Activated CD4-positive, alpha-beta T cell treated with anti-CD3 and anti-CD28 coated beads, Interleukin-2, amount 10 ng/mL, durations not matched to agents 24 days and 14 days (primary cell): ENCODE results near the gene UNC5C. TPM values are rescaled to one million over a fixed set of nuclear protein-coding genes. Genes with fewer than 3 reads are reported as not detected.

Experiments used
- DNase-seq: peaks from one replicate; pipeline ENCODE4 v3.0.0; 2022
- H3K27ac Mint-ChIP-seq: one replicate; pipeline ENCODE4 v1.8.0; 2022; ENCODE audit warnings: mild to moderate bottlenecking, mixed read lengths
- H3K27me3 Mint-ChIP-seq: one replicate; pipeline ENCODE4 v1.8.0; 2022; ENCODE audit warnings: mixed read lengths
- H3K36me3 Mint-ChIP-seq: one replicate; pipeline ENCODE4 v1.8.0; 2022; ENCODE audit warnings: low read depth, mild to moderate bottlenecking, mixed read lengths
- H3K4me1 Mint-ChIP-seq: one replicate; pipeline ENCODE4 v1.8.0; 2021; ENCODE audit warnings: mixed read lengths
- H3K4me3 Mint-ChIP-seq: one replicate; pipeline ENCODE4 v1.8.0; 2022; ENCODE audit warnings: mild to moderate bottlenecking, moderate library complexity, mixed read lengths
- H3K9me3 Mint-ChIP-seq: one replicate; pipeline ENCODE4 v1.8.0; 2021; ENCODE audit warnings: mixed read lengths
- intact Hi-C: fragments of 100-400 bp; cut with micrococcal nuclease; formaldehyde crosslinking; loops from one replicate; pipeline ENCODE4 v1.15.1; 2023
- total RNA-seq: library from RNA; stranded (reverse); gene quantifications from 2 replicates; pipeline ENCODE4 v1.2.3, GENCODE V29; 2022

The UNC5C gene
- total RNA-seq, 1 donor from 2014 or later = not detected

- H3K4me3 Mint-ChIP-seq = no peak overlapping the region
- H3K27me3 Mint-ChIP-seq = peaks cover 2% of the 10 kb centered on the region
- no peaks in the 10 kb centered on the region for H3K4me1 Mint-ChIP-seq
- no peaks in the 10 kb centered on the region for H3K9me3 Mint-ChIP-seq
- H3K27ac Mint-ChIP-seq = no peak overlapping the region
- no peak for DNase-seq
- no peaks in the 10 kb centered on the region for H3K36me3 Mint-ChIP-seq
- intact Hi-C loops = no loop called here
Measured at GRCh38 chr4:95215043-95215442, 333.7 kb downstream of the UNC5C start.

GRCh38 chr4:95214408-95214807 lies 334.4 kb downstream of the UNC5C start:
- Mint-ChIP-seq H3K4me1 (no peaks in the 10 kb centered on the region), H3K9me3 (no peaks in the 10 kb centered on the region), H3K4me3 (no peak overlapping the region), H3K27ac (no peak overlapping the region), H3K27me3 (peaks cover 6% of the 10 kb centered on the region), H3K36me3 (no peaks in the 10 kb centered on the region)
- DNase-seq = no peak
- intact Hi-C loops = no loop called here

DNA sequence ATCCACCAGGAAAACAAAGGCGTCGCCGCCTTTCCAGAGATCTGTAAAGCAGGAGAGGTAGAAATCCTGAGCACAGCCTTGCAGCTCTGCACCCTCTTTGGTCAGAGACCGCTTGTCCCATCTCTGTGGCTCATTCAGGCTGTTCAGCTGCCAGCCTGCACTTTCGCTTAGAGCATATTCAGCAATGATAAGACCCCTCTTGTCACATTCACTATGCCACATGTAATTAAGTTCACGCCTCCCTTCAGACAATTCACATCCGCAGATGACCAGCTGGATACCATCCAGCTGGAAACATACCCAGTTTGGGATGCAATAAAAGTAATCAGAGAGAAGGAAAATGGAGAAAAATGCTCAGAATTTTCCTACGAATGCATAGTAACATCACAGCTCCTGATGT lies 335.4 kb downstream of the UNC5C start:
- Mint-ChIP-seq H3K4me3 (no peak overlapping the region), H3K27ac (no peak overlapping the region), H3K4me1 (no peaks in the 10 kb centered on the region), H3K9me3 (no peaks in the 10 kb centered on the region), H3K27me3 (peaks cover 6% of the 10 kb centered on the region), H3K36me3 (no peaks in the 10 kb centered on the region)
- no peak for DNase-seq
- intact Hi-C loops = no loop called here

GRCh38 chr4:95212692-95213091 lies 336.1 kb downstream of the UNC5C start:
- DNase-seq = no peak
- H3K36me3 Mint-ChIP-seq = no peaks in the 10 kb centered on the region
- intact Hi-C loops = no loop called here
- H3K4me1 Mint-ChIP-seq = no peaks in the 10 kb centered on the region
- H3K9me3 Mint-ChIP-seq = no peaks in the 10 kb centered on the region
- peaks cover 8% of the 10 kb centered on the region for H3K27me3 Mint-ChIP-seq
- no peak overlapping the region for H3K4me3 Mint-ChIP-seq
- no peak overlapping the region for H3K27ac Mint-ChIP-seq

GRCh38 chr4:95209927-95210326 lies 338.8 kb downstream of the UNC5C start:
- no peaks in the 10 kb centered on the region for H3K4me1 Mint-ChIP-seq
- DNase-seq = no peak
- no peaks in the 10 kb centered on the region for H3K36me3 Mint-ChIP-seq
- intact Hi-C loops = no loop called here
- no peak overlapping the region for H3K27ac Mint-ChIP-seq
- no peaks in the 10 kb centered on the region for H3K9me3 Mint-ChIP-seq
- no peak overlapping the region for H3K4me3 Mint-ChIP-seq
- H3K27me3 Mint-ChIP-seq = peaks cover 8% of the 10 kb centered on the region

GRCh38 chr4:95204873-95205272 lies 343.9 kb downstream of the UNC5C start:
- DNase-seq = no peak
- Mint-ChIP-seq H3K27me3 (peaks cover 4% of the 10 kb centered on the region), H3K27ac (no peak overlapping the region), H3K9me3 (no peaks in the 10 kb centered on the region), H3K4me1 (no peaks in the 10 kb centered on the region), H3K36me3 (no peaks in the 10 kb centered on the region), H3K4me3 (no peak overlapping the region)
- intact Hi-C loops = no loop called here

DNA sequence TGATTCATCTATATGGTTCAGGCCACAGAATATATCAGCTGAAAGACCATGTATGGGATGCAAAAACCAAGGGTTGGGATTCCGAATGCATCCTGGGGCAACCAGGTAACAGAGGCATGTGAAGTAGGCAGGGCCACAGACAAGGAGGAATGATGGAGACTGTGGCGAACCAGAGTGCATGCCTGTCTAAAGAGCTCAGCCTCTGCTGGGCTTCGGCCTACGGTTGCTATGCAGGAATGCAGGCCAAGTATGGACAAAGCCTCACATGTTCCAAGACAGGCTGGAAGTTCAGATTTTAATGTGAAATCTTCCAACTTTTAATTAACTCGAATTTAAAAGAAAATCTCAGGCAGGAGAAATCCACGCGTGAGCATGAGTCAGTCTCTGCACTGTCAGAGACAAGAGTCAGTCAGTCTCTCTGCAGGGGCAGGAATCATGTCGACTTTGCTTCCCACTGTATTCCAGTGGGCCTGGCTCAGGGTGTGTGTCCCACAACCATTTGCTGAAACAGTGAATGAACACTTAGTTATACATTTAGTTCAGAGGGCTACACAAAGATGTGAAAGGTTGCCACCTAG lies 344.4 kb downstream of the UNC5C start:
- intact Hi-C loops = no loop called here
- DNase-seq = no peak
- no peaks in the 10 kb centered on the region for H3K36me3 Mint-ChIP-seq
- no peak overlapping the region for H3K4me3 Mint-ChIP-seq
- no peaks in the 10 kb centered on the region for H3K4me1 Mint-ChIP-seq
- no peaks in the 10 kb centered on the region for H3K9me3 Mint-ChIP-seq
- H3K27me3 Mint-ChIP-seq = peaks cover 3% of the 10 kb centered on the region
- no peak overlapping the region for H3K27ac Mint-ChIP-seq

- Mint-ChIP-seq H3K27me3 (no peaks in the 10 kb centered on the region), H3K4me1 (peaks cover 2% of the 10 kb centered on the region), H3K36me3 (no peaks in the 10 kb centered on the region), H3K9me3 (no peaks in the 10 kb centered on the region), H3K27ac (no peak overlapping the region), H3K4me3 (no peak overlapping the region)
- intact Hi-C loops = no loop called here
- no peak for DNase-seq
Measured at GRCh38 chr4:95198961-95199360, 349.8 kb downstream of the UNC5C start.

DNA sequence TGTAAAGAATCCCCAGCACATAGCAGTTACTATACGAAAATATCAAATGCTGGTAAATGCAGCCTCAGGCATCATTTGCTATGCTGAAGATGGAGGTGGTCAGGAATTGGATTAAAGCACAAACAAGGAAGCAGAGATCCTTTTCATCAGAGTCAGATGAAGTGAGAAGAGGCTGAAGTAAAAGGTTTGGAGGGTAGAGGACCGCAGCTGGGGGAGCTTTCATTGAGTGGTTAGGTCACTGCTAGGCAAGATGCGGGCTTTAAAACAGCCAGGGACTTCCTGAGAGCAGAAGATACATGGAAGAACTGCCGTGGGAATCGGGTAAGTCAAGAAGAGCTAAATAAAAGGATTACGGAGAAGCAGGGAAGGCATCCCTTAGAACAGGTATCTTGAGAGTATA lies 351.4 kb downstream of the UNC5C start:
- intact Hi-C loops = no loop called here

GRCh38 chr4:95193391-95194224 lies 355.2 kb downstream of the UNC5C start:
- intact Hi-C loops = no loop called here
- H3K27ac Mint-ChIP-seq = no peak overlapping the region

More for the DNA sequence above, 351.4 kb downstream of the UNC5C start:
- Mint-ChIP-seq H3K27ac (no peak overlapping the region), H3K36me3 (no peaks in the 10 kb centered on the region), H3K4me3 (no peak overlapping the region), H3K4me1 (peaks cover 5% of the 10 kb centered on the region), H3K9me3 (no peaks in the 10 kb centered on the region), H3K27me3 (no peaks in the 10 kb centered on the region)
- DNase-seq = no peak

GRCh38 chr4:95191537-95191936 lies 357.2 kb downstream of the UNC5C start:
- Mint-ChIP-seq H3K4me1 (peaks cover 15% of the 10 kb centered on the region), H3K4me3 (no peak overlapping the region), H3K27me3 (no peaks in the 10 kb centered on the region), H3K9me3 (no peaks in the 10 kb centered on the region), H3K27ac (no peak overlapping the region), H3K36me3 (no peaks in the 10 kb centered on the region)
- no peak for DNase-seq
- intact Hi-C loops = no loop called here

More at GRCh38 chr4:95193391-95194224, 355.2 kb downstream of the UNC5C start:
- DNase-seq = no peak
- H3K36me3 Mint-ChIP-seq = no peaks in the 10 kb centered on the region
- peaks cover 14% of the 10 kb centered on the region for H3K4me1 Mint-ChIP-seq
- no peaks in the 10 kb centered on the region for H3K9me3 Mint-ChIP-seq
- no peaks in the 10 kb centered on the region for H3K27me3 Mint-ChIP-seq
- no peak overlapping the region for H3K4me3 Mint-ChIP-seq

DNA sequence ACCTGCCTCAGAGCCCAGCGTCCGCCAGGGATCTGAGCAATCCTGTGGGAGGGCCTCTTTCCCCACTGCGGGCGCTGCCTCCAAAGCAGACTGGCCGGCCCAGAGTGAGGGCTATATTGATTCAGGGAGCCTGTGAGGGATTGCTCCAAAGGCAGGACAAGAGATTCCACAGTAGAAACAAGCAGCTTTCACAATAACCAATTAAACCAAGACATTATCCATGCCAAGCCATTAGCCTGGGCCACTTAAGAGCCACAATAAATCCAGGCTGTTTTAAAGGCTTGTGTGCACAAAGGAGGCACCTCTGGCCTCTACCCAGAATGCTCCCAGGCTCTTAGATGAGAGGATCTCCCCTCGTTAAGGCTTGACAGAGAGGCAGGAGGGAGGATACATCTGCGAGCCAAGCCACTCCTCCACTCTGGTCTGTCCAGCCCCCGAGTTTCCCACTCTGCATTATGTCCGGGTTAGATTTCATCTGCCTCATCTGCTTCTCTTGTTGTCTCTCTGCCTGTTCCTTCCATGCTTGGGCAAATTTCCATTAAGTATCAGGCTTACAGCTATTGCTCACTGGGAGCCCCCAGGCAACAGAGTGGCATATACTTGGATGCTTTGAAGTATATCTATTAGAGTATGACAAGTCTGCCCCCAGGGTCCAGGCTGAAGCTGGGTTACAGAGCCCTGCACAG lies 357.9 kb downstream of the UNC5C start:
- no peaks in the 10 kb centered on the region for H3K27me3 Mint-ChIP-seq
- no peak overlapping the region for H3K27ac Mint-ChIP-seq
- H3K36me3 Mint-ChIP-seq = no peaks in the 10 kb centered on the region
- peaks cover 15% of the 10 kb centered on the region for H3K4me1 Mint-ChIP-seq
- H3K4me3 Mint-ChIP-seq = no peak overlapping the region
- no peak for DNase-seq
- intact Hi-C loops = no loop called here
- H3K9me3 Mint-ChIP-seq = no peaks in the 10 kb centered on the region

DNA sequence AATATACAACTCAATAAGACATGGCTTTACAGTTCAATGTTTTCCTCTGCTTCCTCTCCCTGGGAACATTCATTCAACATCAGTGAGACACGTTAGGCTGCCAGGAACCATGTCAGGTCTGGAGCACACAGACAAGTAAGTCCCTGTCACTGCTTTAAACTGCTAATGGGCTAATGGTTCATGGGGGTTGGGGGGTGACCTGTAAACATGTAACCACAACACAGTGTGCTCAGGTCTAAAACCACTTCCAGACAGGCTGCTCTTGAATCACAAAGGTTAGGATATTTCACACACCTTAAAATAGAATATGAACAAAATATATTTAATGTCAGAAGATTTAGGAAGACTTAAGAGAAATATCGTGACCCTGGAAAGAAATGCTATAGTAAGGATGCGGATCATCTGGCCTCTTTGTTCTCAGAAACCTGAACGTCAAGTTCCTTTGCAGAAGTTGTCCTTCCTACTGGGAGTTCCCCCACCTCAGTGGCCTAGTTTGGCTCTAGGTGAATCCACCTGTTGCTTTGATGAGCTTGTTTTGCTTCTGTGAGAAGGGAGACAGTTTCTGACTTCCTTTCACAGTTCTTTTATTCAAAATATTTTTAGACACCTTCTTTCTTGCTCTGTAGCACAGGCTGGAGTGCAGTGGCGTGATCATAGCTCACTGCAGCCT lies 359.9 kb downstream of the UNC5C start:
- Mint-ChIP-seq H3K27ac (no peak overlapping the region), H3K4me1 (peaks cover 12% of the 10 kb centered on the region), H3K9me3 (no peaks in the 10 kb centered on the region), H3K27me3 (no peaks in the 10 kb centered on the region), H3K36me3 (no peaks in the 10 kb centered on the region), H3K4me3 (no peak overlapping the region)
- DNase-seq = no peak
- intact Hi-C loops = no loop called here

GRCh38 chr4:95186666-95187065 lies 362.1 kb downstream of the UNC5C start:
- intact Hi-C loops = no loop called here
- no peak for DNase-seq
- Mint-ChIP-seq H3K36me3 (no peaks in the 10 kb centered on the region), H3K27me3 (no peaks in the 10 kb centered on the region), H3K4me1 (peaks cover 9% of the 10 kb centered on the region), H3K9me3 (no peaks in the 10 kb centered on the region), H3K27ac (no peak overlapping the region), H3K4me3 (no peak overlapping the region)
